ENCODE data around the gene BEST3.

DNA sequence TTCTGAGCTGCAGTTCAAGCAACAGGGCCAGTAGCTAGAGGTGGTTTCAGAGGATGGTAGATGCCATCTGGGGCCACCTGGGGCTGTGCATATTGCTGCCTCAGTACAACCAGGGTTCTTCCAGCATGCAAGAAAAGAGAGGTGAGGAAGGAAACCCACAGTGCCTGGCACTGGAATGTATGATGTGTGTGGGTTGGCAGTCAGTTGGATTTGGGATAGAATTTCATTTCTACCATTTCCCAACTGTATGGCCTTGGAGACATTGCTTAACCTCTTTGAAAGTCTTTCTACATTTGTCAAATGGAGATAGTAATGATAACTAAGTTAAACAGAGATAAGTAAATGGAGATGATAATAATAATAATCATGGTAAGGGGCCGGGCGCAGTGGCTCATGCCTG is 78.2 kb downstream of the BEST3 start:
- no peak for TF ChIP-seq CTCF (IDR thresholded peaks at IDR 0.05)
- no peak for TF ChIP-seq EZH2 (IDR thresholded peaks at IDR 0.05; ENCODE audit: borderline replicate concordance, insufficient read depth, low read depth, low read length, poor library complexity, severe bottlenecking)
